HepG2 (cell line): ENCODE data around the gene KIAA0040.

Experiments used
- KAT7 ChIP-seq: IDR thresholded peaks from 2 replicates; pipeline ENCODE4 v1.6.1; 2018; ENCODE audit warnings: borderline replicate concordance, missing compliant biosample characterization
- MTA1 ChIP-seq: sonication (generic); formaldehyde crosslinking; IDR thresholded peaks from 2 replicates; pipeline ENCODE4 v1.4.0; 2020; ENCODE audit warnings: missing genetic modification reagents, mild to moderate bottlenecking, borderline replicate concordance
- NRL ChIP-seq: sonication (generic); formaldehyde crosslinking; IDR thresholded peaks from 2 replicates; pipeline ENCODE4 v1.5.0; 2020; ENCODE audit warnings: missing genetic modification reagents, mild to moderate bottlenecking, moderate library complexity, borderline replicate concordance
- POLR2A ChIP-seq, 2 experiments: IDR thresholded peaks; 2 replicates each; pipeline ENCODE4 v1.6.1; 2011; ENCODE audit warnings: low read depth in 2 of 2, low read length in 2 of 2, mild to moderate bottlenecking in 1 of 2, moderate library complexity in 1 of 2; ENCODE audit not compliant: insufficient read depth in 1 of 2
- STAT5B ChIP-seq: sonication (generic); formaldehyde crosslinking; IDR thresholded peaks from 2 replicates; pipeline ENCODE4 v1.4.0; 2020; ENCODE audit warnings: missing genetic modification reagents
- SUZ12 ChIP-seq: fragments of 150-350 bp; IDR thresholded peaks from 2 replicates; pipeline ENCODE4 v1.6.1; 2014; ENCODE audit warnings: low read depth, low read length
- ZBTB7A ChIP-seq: sonication (generic); formaldehyde crosslinking; IDR thresholded peaks from 2 replicates; pipeline ENCODE4 v1.8.0; 2022; ENCODE audit warnings: mild to moderate bottlenecking, missing genetic modification reagents
- TF ChIP-seq, protein P1 (sequence below): sonication (generic); formaldehyde crosslinking; IDR thresholded peaks from 2 replicates; pipeline ENCODE4 v1.5.0; 2020; ENCODE audit warnings: mild to moderate bottlenecking, missing genetic modification reagents, moderate library complexity
- TF ChIP-seq, protein P2 (sequence below): sonication (generic); formaldehyde crosslinking; IDR thresholded peaks from 2 replicates; pipeline ENCODE4 v1.4.0; 2020; ENCODE audit warnings: low read depth, mild to moderate bottlenecking, missing genetic modification reagents
- TF ChIP-seq, protein P3 (sequence below): sonication (generic); formaldehyde crosslinking; IDR thresholded peaks from 2 replicates; pipeline ENCODE4 v1.5.1; 2020; ENCODE audit warnings: mild to moderate bottlenecking, missing genetic modification reagents, moderate library complexity

DNA sequence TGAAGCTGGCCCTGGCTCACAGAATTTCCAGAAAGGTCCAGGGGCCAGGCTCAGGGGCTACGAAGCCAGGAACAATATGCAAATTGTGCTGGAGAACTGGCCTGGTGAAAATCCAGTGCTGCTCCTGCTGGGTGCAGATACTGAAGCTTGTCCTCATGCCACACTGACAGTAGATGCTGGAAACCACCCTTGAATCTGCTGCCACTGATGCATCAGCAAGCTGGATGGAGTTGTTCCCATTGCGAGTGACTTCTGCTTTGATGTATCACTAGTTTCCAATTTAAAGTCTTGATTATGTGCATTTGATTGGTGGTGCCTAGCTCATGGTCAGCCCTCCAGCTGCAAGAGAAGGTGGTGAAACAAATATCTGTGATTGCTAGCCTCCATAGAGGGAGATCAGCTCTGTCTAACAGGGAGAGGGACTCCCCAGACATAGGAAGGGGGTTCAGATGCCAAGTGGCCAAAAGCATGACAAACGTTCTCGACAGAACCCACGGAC is 11.0 kb upstream of the KIAA0040 start:
- TF ChIP-seq, protein P1, sequence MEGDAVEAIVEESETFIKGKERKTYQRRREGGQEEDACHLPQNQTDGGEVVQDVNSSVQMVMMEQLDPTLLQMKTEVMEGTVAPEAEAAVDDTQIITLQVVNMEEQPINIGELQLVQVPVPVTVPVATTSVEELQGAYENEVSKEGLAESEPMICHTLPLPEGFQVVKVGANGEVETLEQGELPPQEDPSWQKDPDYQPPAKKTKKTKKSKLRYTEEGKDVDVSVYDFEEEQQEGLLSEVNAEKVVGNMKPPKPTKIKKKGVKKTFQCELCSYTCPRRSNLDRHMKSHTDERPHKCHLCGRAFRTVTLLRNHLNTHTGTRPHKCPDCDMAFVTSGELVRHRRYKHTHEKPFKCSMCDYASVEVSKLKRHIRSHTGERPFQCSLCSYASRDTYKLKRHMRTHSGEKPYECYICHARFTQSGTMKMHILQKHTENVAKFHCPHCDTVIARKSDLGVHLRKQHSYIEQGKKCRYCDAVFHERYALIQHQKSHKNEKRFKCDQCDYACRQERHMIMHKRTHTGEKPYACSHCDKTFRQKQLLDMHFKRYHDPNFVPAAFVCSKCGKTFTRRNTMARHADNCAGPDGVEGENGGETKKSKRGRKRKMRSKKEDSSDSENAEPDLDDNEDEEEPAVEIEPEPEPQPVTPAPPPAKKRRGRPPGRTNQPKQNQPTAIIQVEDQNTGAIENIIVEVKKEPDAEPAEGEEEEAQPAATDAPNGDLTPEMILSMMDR: no peak
- TF ChIP-seq MTA1: no peak
- TF ChIP-seq, protein P2, sequence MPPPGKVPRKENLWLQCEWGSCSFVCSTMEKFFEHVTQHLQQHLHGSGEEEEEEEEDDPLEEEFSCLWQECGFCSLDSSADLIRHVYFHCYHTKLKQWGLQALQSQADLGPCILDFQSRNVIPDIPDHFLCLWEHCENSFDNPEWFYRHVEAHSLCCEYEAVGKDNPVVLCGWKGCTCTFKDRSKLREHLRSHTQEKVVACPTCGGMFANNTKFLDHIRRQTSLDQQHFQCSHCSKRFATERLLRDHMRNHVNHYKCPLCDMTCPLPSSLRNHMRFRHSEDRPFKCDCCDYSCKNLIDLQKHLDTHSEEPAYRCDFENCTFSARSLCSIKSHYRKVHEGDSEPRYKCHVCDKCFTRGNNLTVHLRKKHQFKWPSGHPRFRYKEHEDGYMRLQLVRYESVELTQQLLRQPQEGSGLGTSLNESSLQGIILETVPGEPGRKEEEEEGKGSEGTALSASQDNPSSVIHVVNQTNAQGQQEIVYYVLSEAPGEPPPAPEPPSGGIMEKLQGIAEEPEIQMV (CRISPR knock-in tag): no peak
- no peak for TF ChIP-seq KAT7 (CRISPR knock-in tag)
- TF ChIP-seq, protein P3, sequence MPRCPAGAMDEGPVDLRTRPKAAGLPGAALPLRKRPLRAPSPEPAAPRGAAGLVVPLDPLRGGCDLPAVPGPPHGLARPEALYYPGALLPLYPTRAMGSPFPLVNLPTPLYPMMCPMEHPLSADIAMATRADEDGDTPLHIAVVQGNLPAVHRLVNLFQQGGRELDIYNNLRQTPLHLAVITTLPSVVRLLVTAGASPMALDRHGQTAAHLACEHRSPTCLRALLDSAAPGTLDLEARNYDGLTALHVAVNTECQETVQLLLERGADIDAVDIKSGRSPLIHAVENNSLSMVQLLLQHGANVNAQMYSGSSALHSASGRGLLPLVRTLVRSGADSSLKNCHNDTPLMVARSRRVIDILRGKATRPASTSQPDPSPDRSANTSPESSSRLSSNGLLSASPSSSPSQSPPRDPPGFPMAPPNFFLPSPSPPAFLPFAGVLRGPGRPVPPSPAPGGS (CRISPR knock-in tag): no peak
- TF ChIP-seq STAT5B (CRISPR knock-in tag): no peak
- TF ChIP-seq POLR2A (IDR thresholded peaks at IDR 0.05; ENCODE audit: insufficient read depth in 1 of 2, low read depth in 2 of 2, low read length in 2 of 2): no peak
- TF ChIP-seq SUZ12: no peak
- no peak for TF ChIP-seq NRL
- TF ChIP-seq ZBTB7A (CRISPR knock-in tag): no peak
